HG03469 (cell line): ENCODE measurements around the gene NECAB3.

Experiments used
- ATAC-seq: cut with Tn5 transposase; IDR thresholded peaks from one replicate; pipeline ENCODE4 v1.9.1; 2021; ENCODE audit warnings: mild to moderate bottlenecking, moderate library complexity, moderate number of reproducible peaks; ENCODE audit not compliant: unreplicated experiment

Gene NECAB3

DNA sequence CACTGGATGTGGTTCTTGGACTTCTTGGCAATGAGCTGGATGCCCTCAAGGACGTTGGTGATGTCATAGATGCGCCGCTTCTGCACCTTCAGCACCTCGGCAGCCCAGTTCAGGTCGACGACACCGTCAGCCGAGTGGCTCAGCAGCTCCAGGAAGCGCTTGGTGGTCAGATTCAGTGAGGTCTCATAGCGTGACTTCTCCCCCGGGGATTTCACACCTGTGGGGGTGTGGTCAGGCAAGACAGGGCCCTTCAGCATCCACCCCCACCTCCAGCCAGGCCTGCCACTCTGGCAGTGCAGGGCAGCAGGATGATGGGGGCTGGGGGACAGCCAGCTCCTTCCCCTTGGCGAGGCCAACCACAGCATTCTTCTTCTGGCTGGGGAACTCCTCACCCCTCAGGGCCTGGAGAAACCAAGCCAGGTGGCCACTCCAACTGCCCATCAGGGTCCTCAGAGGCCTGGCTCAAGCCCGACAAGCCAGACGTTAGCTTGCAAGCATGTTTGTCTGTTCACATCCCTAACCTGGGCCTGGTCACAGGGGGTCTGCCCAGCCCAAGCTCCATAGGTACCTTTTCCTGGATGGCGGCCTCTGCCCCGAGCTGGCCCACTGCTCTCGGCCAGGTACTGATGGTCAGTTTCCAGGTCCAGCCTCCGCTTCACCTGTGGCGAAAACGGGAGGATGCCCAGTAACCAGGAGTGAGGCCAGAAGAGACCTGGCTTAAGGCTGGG lies 5.7 kb upstream of the NECAB3 start:
- peak; percentile 34 for ATAC-seq

DNA sequence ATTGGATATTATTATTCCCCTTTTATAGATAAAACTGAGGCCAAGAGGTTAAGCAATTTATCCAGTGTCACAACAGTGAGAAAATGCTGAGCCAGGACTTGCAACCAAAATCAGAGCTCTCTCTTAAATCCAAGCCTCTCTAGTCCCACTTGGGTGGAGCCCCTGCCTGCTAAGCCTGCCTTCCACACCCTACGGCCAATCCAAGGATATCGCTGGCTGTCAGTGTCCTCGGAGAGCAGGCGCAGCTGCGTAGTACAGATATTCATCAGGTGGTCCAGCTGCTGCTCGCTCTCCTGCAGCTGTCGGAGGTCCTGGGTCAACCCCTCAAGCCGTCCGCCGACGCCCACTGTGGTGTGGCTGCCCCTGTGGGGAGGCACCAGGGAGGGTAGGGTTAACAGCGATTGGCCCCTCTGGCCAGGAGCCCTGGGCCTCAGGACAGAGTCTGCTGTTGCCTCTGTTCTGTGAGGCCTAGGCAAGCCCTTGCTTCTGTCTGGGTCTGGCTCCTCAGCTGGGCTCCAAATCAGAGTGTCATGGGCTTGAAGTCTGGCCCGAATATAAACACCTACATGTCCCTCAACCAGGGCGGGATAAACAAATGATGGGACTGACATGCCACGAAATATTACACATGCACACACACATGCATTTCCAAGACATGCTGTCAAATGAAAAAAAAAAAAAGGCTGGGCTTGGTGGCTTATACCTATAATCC lies 3.9 kb upstream of the NECAB3 start:
- ATAC-seq = no peak

GRCh38 chr20:33676652-33677645 lies 2.7 kb upstream of the NECAB3 start:
- no peak for ATAC-seq

GRCh38 chr20:33676121-33676520 lies 1.9 kb upstream of the NECAB3 start:
- no peak for ATAC-seq

GRCh38 chr20:33675136-33675959 lies 1.1 kb upstream of the NECAB3 start:
- ATAC-seq = no peak

GRCh38 chr20:33673410-33674293 lies 576 bp downstream of the NECAB3 start:
- no peak for ATAC-seq

GRCh38 chr20:33673114-33673409 lies 1.2 kb downstream of the NECAB3 start:
- ATAC-seq = no peak

GRCh38 chr20:33672426-33673113 lies 1.7 kb downstream of the NECAB3 start:
- ATAC-seq = no peak

DNA sequence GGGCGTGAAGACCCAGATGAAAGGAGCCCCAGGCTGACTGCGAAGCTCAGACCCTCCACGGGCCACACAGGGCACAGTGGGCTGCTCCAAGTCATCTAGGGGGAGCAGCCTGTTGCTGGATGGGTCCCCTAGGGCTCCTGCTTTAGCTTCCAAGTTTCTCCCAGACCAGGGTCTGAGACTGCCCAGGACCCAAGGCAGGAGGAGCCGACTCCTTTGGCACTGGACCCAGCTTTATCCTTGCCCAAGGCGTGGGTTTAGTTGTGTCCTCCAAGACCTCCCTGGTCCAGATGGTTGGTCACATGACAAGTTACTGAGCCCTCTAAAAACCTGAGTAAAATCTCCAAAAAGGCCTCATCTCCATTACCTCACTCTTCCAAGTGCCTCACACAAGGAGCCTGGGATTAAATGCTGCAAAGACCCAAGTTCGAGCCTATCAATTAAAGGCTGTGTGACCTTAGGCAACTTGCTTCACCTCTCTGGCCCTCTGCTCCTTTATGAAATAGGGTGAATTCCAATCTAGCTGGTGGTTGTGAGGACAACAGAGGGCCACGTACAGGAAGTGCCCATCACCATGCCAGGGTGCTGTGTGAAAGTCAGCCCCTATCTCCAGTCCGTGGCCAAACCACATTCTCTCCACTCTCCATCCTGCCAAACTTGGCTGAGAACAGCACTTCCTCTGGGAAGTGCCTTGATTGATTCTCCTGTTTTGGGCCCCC lies 2.5 kb downstream of the NECAB3 start:
- no peak for ATAC-seq

GRCh38 chr20:33670715-33671499 lies 3.3 kb downstream of the NECAB3 start:
- no peak for ATAC-seq

GRCh38 chr20:33669873-33670640 lies 4.2 kb downstream of the NECAB3 start:
- no peak for ATAC-seq

- no peak for ATAC-seq
Observed at GRCh38 chr20:33669224-33669623, 5.0 kb downstream of the NECAB3 start.

GRCh38 chr20:33668466-33669155 lies 5.6 kb downstream of the NECAB3 start:
- no peak for ATAC-seq

DNA sequence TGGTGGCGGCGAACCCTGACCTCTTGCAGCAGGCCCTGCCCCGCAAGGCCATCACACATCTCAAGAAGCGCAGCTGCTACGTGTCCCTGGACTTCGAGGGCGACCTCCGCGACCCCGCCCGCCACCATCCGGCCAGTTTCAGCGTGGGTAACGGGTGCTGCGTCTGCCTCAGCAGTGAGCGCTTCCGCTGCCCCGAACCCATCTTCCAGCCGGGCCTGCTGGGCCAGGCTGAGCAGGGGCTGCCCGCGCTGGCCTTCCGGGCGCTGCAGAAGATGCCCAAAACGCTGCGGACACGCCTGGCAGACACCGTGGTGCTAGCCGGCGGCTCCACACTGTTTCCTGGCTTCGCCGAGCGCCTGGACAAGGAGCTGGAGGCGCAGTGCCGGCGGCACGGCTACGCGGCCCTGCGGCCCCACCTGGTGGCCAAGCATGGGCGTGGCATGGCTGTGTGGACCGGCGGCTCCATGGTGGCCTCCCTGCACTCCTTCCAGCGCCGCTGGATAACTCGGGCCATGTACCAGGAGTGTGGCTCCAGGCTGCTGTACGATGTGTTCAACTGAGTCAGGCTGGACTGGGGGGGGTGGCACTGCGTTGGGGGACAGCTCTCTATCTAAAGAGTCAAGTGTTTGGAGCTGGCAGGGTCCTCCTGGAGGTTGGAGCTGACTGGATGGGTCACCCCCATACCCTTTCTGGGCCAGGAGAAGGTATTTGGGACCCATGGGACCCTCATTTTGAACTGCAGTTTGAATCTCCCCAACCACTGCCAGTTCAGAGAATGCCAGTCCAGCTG lies 6.4 kb downstream of the NECAB3 start:
- ATAC-seq = no peak

DNA sequence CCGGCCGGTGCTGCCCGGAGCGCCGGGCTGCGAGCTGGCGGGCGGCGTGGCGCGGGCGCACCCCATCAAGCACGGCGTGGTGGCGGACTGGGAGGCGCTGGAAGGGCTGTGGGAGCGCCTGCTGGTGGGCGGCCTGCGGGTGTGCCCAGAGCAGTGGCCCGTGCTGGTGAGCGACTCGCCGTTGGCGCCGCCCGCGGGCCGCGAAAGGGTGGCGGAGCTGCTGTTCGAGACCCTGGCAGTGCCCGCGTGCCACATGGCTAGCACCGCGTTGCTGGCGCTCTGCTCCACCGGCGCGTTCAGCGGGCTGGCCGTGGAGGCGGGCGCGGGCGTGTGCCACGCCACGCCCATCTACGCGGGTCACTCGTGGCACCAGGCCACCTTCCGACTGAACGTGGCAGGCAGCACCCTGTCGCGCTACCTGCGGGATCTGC lies 7.0 kb downstream of the NECAB3 start:
- ATAC-seq = no peak
